DOHH2 (cell line): Measurements from ENCODE around the gene CNGA3.

Source experiments
- EZH2phosphoT487 ChIP-seq: fragments of 200-600 bp; sonication (generic); IDR thresholded peaks from 2 replicates; pipeline ENCODE4 v1.6.1; 2017; ENCODE audit warnings: borderline replicate concordance, mild to moderate bottlenecking, antibody characterized with exemption, low read length, moderate library complexity, mixed read lengths
- TF ChIP-seq, protein P1 (sequence below): fragments of 200-600 bp; sonication (generic); IDR thresholded peaks from one replicate; pipeline ENCODE4 v1.5.1; 2014; ENCODE audit warnings: antibody characterized with exemption, mild to moderate bottlenecking, low read depth, low read length; ENCODE audit not compliant: poor library complexity, severe bottlenecking

DNA sequence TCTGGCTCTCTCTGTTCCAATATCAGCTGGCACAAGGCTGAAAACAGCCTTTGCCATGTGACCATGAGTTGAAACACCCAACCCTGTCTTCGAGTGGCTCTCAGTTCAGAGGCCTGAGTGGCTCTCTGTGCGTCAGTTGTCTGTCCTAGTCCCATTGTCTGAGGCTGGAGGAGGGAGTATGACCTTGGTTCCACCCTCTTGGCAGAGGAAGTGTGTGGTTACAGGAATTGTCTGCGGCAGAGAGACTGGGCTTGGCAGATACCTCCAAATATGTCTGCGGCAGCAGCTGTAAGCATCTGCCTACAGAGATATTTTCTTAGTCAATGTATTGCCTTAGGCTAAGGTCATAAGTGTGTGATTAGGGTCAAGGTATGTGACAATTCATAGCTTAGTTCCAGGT, 32.6 kb downstream of the CNGA3 start:
- TF ChIP-seq, protein P1, sequence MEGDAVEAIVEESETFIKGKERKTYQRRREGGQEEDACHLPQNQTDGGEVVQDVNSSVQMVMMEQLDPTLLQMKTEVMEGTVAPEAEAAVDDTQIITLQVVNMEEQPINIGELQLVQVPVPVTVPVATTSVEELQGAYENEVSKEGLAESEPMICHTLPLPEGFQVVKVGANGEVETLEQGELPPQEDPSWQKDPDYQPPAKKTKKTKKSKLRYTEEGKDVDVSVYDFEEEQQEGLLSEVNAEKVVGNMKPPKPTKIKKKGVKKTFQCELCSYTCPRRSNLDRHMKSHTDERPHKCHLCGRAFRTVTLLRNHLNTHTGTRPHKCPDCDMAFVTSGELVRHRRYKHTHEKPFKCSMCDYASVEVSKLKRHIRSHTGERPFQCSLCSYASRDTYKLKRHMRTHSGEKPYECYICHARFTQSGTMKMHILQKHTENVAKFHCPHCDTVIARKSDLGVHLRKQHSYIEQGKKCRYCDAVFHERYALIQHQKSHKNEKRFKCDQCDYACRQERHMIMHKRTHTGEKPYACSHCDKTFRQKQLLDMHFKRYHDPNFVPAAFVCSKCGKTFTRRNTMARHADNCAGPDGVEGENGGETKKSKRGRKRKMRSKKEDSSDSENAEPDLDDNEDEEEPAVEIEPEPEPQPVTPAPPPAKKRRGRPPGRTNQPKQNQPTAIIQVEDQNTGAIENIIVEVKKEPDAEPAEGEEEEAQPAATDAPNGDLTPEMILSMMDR = no peak
- no peak for TF ChIP-seq EZH2phosphoT487
